HCT116 (cell line): ENCODE results near the gene ST6GALNAC5.

Source experiments
- CTCF ChIP-seq, 3 experiments: fragments of 200-600 bp in 1 of 3; sonication (generic) in 1 of 3; IDR thresholded peaks in 2 of 3; conservative IDR thresholded peaks in 1 of 3; 2 replicates each; pipeline ENCODE4 v1.5.1; 2012 to 2017; ENCODE audit warnings: low read depth in 2 of 3, low read length in 2 of 3, antibody characterized with exemption in 1 of 3, borderline replicate concordance in 1 of 3, control low read depth in 1 of 3, mild to moderate bottlenecking in 1 of 3, mixed read lengths in 1 of 3, mixed run types in 1 of 3, moderate library complexity in 1 of 3; ENCODE audit not compliant: insufficient read depth in 1 of 3
- MAX ChIP-seq: IDR thresholded peaks from 2 replicates; pipeline ENCODE4 v1.6.1; 2012

- TF ChIP-seq CTCF (IDR thresholded peaks at IDR 0.05 in 2 of 3, conservative IDR thresholded peaks at IDR 0.05 in 1 of 3; ENCODE audit: borderline replicate concordance in 1 of 3, insufficient read depth in 1 of 3, low read depth in 2 of 3, low read length in 2 of 3), result no peak
- TF ChIP-seq MAX, result no peak
Observed at GRCh38 chr1:77081834-77082233, 214.6 kb downstream of the ST6GALNAC5 start.
